ENCODE data around the gene FOXB1.

Gene FOXB1

GRCh38 chr15:60020736-60021135, 16.6 kb downstream of the FOXB1 start:
- DNase-seq (ENCODE audit: low spot score), result no peak

GRCh38 chr15:60021589-60022378, 17.7 kb downstream of the FOXB1 start:
- no peak for DNase-seq (ENCODE audit: low spot score)

- DNase-seq (ENCODE audit: low spot score), result no peak
Observed at GRCh38 chr15:60022379-60022741, 18.2 kb downstream of the FOXB1 start.

GRCh38 chr15:60026555-60026954, 22.4 kb downstream of the FOXB1 start:
- no peak for DNase-seq (ENCODE audit: low spot score)

- no peak for DNase-seq (ENCODE audit: low spot score)
Observed at GRCh38 chr15:60035344-60035743, 31.2 kb downstream of the FOXB1 start.

- DNase-seq (ENCODE audit: low spot score), result no peak
Observed at GRCh38 chr15:60039316-60039715, 35.2 kb downstream of the FOXB1 start.

GRCh38 chr15:60043744-60044435, 39.8 kb downstream of the FOXB1 start:
- no peak for DNase-seq (ENCODE audit: low spot score)

GRCh38 chr15:60044636-60045270, 40.6 kb downstream of the FOXB1 start:
- no peak for DNase-seq (ENCODE audit: low spot score)

GRCh38 chr15:60047701-60048100, 43.6 kb downstream of the FOXB1 start:
- no peak for DNase-seq (ENCODE audit: low spot score)

- DNase-seq (ENCODE audit: low spot score), result no peak
Observed at GRCh38 chr15:60049948-60050347, 45.8 kb downstream of the FOXB1 start.

- no peak for DNase-seq (ENCODE audit: low spot score)
Observed at GRCh38 chr15:60052796-60053195, 48.7 kb downstream of the FOXB1 start.

GRCh38 chr15:60054472-60054871, 50.4 kb downstream of the FOXB1 start:
- no peak for DNase-seq (ENCODE audit: low spot score)

All from HuH-7 (cell line).